Natural killer cell (primary cell): Measurements from ENCODE around the gene ZEB1. TPM values are rescaled to one million over a fixed set of nuclear protein-coding genes. Genes with fewer than 3 reads are reported as not detected.

Experiments used
- ATAC-seq, 3 donors: fragments of 150-1000 bp in 2 of 3; fragments of 200-7000 bp in 1 of 3; cut with Tn5 transposase; 1 replicate in 1 of 3; 2 replicates in 2 of 3; pipeline ENCODE4 v1.10.0; 2021; ENCODE audit warnings: mild to moderate bottlenecking in 2 of 3, moderate library complexity in 2 of 3
- DNase-seq, 2 donors: peaks; one replicate each; pipeline versions ENCODE4 v3.0.0 to v3.0.0-alpha.2; 2013 to 2021; ENCODE audit warnings: mixed read lengths in 1 of 2
- H3K27ac ChIP-seq: one replicate; pipeline ENCODE4 v1.5.1; 2013; ENCODE audit warnings: mild to moderate bottlenecking, low read length
- H3K27me3 ChIP-seq: one replicate; pipeline ENCODE4 v1.6.1; 2013; ENCODE audit warnings: low read length; ENCODE audit not compliant: control insufficient read depth, insufficient read depth
- H3K36me3 ChIP-seq: one replicate; pipeline ENCODE4 v1.6.1; 2013; ENCODE audit warnings: low read length; ENCODE audit not compliant: control insufficient read depth, insufficient read depth
- H3K4me1 ChIP-seq: one replicate; pipeline ENCODE4 v1.6.1; 2013; ENCODE audit warnings: low read length; ENCODE audit not compliant: control insufficient read depth, insufficient read depth
- H3K4me3 ChIP-seq: one replicate; pipeline ENCODE4 v1.5.1; 2013; ENCODE audit warnings: low read length
- H3K9me3 ChIP-seq: one replicate; pipeline ENCODE4 v1.6.1; 2013; ENCODE audit warnings: low read length; ENCODE audit not compliant: control insufficient read depth, insufficient read depth
- H3K27ac Mint-ChIP-seq, 2 donors: one replicate each; pipeline ENCODE4 v1.8.0; 2022; ENCODE audit warnings: mild to moderate bottlenecking in 2 of 2, mixed read lengths in 2 of 2, moderate library complexity in 1 of 2
- H3K27me3 Mint-ChIP-seq, 2 donors: one replicate each; pipeline ENCODE4 v1.8.0; 2022; ENCODE audit warnings: low read depth in 2 of 2, mixed read lengths in 2 of 2
- H3K36me3 Mint-ChIP-seq: one replicate; pipeline ENCODE4 v1.8.0; 2022; ENCODE audit warnings: mixed read lengths
- H3K4me1 Mint-ChIP-seq, 2 donors: one replicate each; pipeline ENCODE4 v1.8.0; 2022; ENCODE audit warnings: mixed read lengths in 2 of 2
- H3K4me3 Mint-ChIP-seq: one replicate; pipeline ENCODE4 v1.8.0; 2022; ENCODE audit warnings: mild to moderate bottlenecking, moderate library complexity, mixed read lengths
- H3K9me3 Mint-ChIP-seq, 2 donors: one replicate each; pipeline ENCODE4 v1.8.0; 2022; ENCODE audit warnings: mixed read lengths in 2 of 2
- CTCF ChIP-seq: fragments of 200-600 bp; IDR thresholded peaks from one replicate; pipeline ENCODE4 v1.8.0; 2022; ENCODE audit warnings: antibody characterized with exemption
- WGBS: methylation state at CpG from one replicate; pipeline ENCODE4 v1.1.7; 2013; ENCODE audit warnings: missing lambda C conversion rate; ENCODE audit not compliant: insufficient coverage; 5-methylcytosine and 5-hydroxymethylcytosine counted together
- intact Hi-C: fragments of 100-400 bp; cut with micrococcal nuclease; formaldehyde crosslinking; loops from one replicate; pipeline ENCODE4 v1.14.2; 2022
- total RNA-seq, 4 donors: library from RNA; stranded (reverse); fragments of 120-200 nt in 1 of 4; gene quantifications; one replicate each; pipeline versions ENCODE4 v1.2.3 to v1.2.4, GENCODE V29; 2013 to 2022

The ZEB1 gene
- total RNA-seq, 3 donors from 2014 or later (not counting 1 experiment from before 2014, with no cell fraction given) = 29.3 to 30.6 (median 29.7) TPM

DNA sequence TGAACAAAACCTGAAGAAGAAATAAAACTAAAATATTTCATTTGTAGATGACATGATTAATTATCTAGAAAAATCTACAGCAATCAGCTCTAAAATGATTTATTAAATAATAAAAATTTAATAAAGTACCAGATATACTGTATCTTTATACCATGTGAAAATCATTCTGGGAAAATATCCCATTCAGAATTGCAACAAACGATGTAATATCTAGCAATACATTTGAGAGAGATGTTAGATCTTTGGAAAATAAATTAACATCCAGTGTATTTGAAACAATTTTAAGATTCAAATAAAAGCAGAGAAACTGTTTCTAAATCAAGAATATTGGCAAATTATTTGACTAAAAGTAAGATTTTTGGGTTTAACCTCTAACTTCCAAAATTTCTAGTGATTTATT is 62.2 kb downstream of the ZEB1 start:
- no peaks in the 10 kb centered on the region for H3K27me3 Mint-ChIP-seq
- H3K36me3 Mint-ChIP-seq = no peaks in the 10 kb centered on the region
- no peak overlapping the region for H3K4me3 Mint-ChIP-seq
- no peak for TF ChIP-seq CTCF
- Histone ChIP-seq H3K27me3 (no peaks in the 10 kb centered on the region), H3K4me1 (no peaks in the 10 kb centered on the region), H3K27ac (no peak overlapping the region), H3K36me3 (no peaks in the 10 kb centered on the region), H3K9me3 (no peaks in the 10 kb centered on the region), H3K4me3 (no peak overlapping the region)
- peaks cover 6 to 18% of the 10 kb centered on the region in 2 donors for H3K4me1 Mint-ChIP-seq
- no peaks in the 10 kb centered on the region for H3K9me3 Mint-ChIP-seq
- no peak for DNase-seq
- WGBS = no CpG with 5 or more reads among the region's 1 CpG
- no peak overlapping the region for H3K27ac Mint-ChIP-seq
- no peak for ATAC-seq
- intact Hi-C loops = no loop called here

DNA sequence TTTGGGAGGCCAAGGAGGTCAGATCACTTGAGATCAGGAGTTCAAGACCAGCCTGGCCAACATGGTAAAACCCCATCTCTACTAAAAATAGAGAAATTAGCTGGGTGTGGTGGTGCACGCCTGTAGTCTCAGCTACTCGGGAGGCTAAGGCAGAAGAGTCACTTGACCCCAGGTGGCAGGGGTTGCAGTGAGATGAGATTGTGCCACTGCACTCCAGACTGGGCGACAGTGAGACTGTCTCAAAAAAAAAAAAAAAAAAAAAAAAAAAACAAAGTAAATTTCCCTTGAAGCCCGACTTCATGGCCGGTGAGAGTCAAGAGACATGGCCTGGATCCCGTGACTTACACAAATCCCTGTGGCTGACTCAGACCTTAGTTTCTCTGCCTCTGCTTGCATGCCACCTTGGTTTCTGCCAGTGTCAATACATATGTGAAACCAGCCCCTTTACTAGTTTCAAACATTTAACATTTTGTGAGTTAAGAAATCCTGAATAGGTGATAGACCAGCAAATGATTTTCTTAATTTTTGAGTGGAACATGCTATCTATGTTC is 62.8 kb downstream of the ZEB1 start:
- H3K4me1 ChIP-seq = no peaks in the 10 kb centered on the region
- no peak overlapping the region for H3K27ac Mint-ChIP-seq
- H3K27me3 Mint-ChIP-seq = no peaks in the 10 kb centered on the region
- no peaks in the 10 kb centered on the region for H3K36me3 Mint-ChIP-seq
- H3K9me3 ChIP-seq = no peaks in the 10 kb centered on the region
- H3K4me3 ChIP-seq = no peak overlapping the region
- no peak for DNase-seq
- ATAC-seq = no peak
- H3K27ac ChIP-seq = no peak overlapping the region
- H3K4me3 Mint-ChIP-seq = no peak overlapping the region
- intact Hi-C loops = no loop called here
- H3K4me1 Mint-ChIP-seq = peaks cover 6 to 18% of the 10 kb centered on the region in 2 donors
- no peaks in the 10 kb centered on the region for H3K9me3 Mint-ChIP-seq
- H3K36me3 ChIP-seq = no peaks in the 10 kb centered on the region
- WGBS = 92% methylated on average over 6 of the region's 6 CpGs
- no peak for TF ChIP-seq CTCF
- H3K27me3 ChIP-seq = no peaks in the 10 kb centered on the region

DNA sequence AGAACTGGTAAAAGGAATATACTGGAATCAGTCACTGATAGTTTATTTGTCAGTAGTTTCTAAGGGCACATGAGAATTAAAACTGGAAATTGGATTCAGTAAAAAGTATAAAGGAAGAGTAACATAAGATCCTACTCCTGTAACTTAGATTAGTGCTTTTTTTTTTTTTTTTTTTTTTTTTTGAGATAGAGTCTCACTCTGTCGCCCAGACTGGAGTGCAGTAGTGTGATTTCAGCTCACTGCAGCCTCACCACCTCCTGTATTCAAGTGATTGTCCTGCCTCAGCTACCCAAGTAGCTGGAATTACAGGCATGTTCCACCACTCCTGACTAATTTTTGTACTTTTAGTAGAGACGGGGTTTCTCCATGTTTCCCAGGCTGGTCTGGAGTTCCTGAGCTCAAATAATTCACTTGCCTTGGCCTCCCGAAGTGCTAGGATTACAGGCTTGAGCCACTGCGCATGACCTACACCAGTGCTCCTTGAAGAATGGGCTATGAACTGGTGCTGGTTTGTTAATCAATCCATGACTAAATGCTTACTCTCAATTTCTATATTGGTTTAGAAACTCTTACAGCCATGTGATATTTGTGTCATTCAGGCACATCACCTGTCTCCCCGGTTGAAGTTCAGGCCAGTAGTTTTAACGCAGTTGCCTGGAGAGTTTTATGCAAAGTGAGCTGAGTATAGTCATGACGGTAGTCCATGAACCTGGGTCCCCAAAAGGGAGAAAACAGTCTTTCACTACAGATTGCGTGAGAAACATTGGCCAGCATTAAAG is 65.0 kb downstream of the ZEB1 start:
- Mint-ChIP-seq H3K27ac (no peak overlapping the region), H3K36me3 (no peaks in the 10 kb centered on the region), H3K27me3 (no peaks in the 10 kb centered on the region), H3K9me3 (no peaks in the 10 kb centered on the region), H3K4me1 (peaks cover 6 to 18% of the 10 kb centered on the region in 2 donors), H3K4me3 (no peak overlapping the region)
- Histone ChIP-seq H3K4me1 (no peaks in the 10 kb centered on the region), H3K9me3 (no peaks in the 10 kb centered on the region), H3K36me3 (peaks cover 12% of the 10 kb centered on the region), H3K27me3 (no peaks in the 10 kb centered on the region), H3K4me3 (no peak overlapping the region), H3K27ac (no peak overlapping the region)
- no peak for TF ChIP-seq CTCF
- intact Hi-C loops = no loop called here
- WGBS = 91% methylated on average over 8 of the region's 8 CpGs
- DNase-seq (no peak), ATAC-seq (no peak)
